ENCODE data around the gene PRSS2.
"Not testable (repeated sequence)": the region's sequence is repeated elsewhere in the genome, so short reads cannot be mapped to it uniquely, and the experiment has no call there.

PRSS2 gene

DNA sequence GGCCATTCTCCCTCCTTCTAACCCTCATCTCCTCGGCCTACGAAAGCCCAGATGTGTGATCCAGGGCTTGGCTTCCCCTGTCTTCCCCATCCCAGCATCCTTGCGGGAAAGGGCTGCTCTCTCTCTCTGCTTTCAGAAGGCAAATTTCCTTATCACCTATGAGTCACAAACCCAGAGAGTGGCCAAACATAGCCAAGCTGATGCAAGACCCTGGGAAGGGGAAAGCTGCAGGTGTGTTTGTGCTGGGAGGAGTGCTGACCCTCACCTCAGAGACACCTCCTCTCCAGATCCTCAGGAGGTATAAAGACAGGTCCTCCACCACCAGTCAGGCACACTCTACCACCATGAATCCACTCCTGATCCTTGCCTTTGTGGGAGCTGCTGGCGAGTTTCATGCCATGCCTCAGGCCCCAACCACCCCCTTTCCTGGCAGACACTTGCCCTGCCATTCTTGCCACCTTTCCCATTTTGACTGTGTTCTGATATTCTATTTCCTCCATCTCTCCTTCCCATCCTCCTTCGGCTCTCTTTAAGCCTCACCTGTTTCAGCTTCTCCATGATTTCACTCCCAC lies 10.6 kb upstream of the PRSS2 start:
- no peak for DNase-seq

DNA sequence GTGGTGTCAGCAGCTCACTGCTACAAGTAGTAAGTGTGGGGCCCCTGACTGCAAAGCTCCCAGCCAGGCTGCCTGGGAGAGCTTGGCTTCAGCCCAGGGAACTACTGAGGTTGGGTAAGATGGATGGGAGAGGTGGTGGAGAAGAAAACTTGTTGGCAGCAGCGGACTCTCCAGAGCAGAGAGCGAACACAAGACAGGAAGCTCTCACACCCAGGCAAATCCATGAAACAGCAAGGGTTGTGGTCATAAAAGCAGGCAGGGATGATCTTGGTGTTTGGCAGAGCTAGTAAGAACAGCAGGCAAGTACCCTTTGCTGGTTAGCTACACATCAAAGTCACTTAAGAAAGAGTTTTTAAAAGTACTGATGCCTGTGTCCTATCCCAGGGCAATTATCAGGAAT lies 9.2 kb upstream of the PRSS2 start:
- not testable (repeated sequence) for DNase-seq

DNA sequence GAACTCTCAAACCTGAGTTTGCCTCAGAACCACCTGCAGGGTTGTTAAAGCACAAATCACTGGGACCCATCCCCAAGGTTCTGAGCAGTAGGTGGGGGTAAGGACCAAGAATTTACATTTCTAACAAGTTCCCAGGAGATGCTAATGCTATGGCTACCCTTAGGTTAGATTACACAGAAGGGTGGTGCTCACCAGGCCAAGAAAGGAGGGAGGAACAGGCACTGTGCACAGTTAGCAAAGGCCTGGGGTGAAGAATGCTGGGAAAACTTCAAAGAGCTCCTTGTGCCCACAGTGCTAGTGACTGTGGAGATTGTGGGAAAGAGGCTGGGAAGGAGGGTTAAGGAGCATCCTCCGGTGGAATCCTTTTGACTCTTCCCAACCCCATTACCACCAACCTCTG lies 8.7 kb upstream of the PRSS2 start:
- no peak for DNase-seq

DNA sequence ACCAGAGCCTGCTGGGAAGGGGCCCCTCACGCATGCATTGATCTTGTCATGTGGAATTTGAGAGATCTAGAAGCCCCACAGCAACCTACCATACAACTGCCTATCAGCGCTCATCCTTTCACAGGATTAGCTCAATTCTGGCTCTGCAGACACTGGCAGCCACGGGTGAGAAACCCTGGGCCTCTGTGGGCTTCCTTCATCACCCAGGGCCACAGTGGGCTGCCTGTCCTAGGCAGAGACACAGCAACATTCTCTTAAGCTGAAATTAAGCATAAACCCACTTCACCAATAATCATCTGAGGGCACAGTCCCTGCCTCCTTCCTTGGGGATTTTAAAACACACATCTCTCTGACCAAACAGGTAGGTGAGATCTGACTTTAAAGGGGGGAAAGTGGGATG lies 3.3 kb upstream of the PRSS2 start:
- DNase-seq, result no peak

DNA sequence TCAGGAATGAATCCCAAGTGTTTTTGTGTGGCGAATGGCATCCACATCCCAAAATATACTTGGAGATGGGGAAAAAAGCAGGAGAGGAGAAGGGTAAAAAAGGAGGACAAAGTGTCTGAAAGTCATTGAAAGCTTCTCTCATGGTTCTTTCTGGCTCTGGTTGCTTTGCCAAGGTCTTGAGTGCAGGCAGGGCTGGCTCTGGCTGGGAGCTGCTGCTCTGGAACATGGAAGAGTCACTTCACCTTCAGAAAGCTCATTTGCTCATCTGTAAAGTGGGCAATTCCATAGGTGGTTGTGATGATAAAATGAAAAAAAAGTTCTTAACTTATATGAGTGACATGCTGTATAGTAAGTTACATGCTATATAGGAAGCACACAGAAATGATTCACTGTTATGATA lies 2.9 kb upstream of the PRSS2 start:
- DNase-seq, result no peak

DNA sequence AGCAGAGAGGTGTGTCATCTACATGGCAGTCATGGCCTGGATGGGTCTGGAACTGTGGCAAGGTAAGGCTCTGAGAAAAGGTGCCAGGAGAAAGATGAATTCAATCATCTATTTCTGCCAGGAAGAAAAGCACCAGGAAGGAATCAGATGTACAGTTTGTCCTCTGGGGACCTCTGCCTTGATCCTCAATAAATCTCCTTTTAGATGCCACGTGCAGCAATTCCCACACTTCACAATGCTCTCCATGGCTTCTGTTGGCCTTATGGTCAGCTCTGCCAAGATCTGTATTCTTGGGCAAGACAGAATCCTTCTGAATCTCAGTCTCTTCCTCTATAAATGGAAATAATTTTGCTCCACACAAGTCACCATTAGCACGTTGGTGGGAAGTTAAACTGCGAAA lies 1.9 kb upstream of the PRSS2 start:
- not testable (repeated sequence) for DNase-seq

DNA sequence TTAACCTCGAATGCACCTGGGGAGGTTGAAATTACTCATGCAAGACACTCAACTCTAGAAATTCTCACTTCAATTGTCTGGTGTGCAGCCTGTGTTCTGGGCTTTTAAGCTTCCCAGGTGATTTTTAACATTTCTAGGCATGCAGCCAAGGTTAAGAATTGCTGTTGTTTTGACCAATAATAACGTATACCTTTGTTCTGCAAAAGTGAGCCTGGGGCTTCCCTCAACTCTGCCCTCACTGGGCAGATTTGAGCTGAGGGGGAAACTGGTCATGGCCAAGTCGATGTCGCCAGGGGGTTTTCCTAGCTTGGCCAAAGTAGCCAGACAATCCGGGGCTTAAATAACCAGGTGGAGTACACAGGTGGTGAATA lies 568 bp downstream of the PRSS2 start:
- DNase-seq, result no peak

DNA sequence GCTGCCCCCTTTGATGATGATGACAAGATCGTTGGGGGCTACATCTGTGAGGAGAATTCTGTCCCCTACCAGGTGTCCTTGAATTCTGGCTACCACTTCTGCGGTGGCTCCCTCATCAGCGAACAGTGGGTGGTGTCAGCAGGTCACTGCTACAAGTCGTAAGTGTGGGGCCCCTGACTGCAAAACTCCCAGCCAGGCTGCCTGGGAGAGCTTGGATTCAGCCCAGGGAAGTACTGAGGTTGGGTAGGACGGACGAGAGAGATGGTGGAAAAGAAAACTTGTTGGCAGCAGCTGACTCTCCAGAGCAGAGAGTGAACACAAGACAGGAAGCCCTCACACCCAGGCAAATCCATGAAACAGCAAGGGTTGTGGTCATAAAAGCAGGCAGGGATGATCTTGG lies 1.3 kb downstream of the PRSS2 start:
- no peak for DNase-seq

DNA sequence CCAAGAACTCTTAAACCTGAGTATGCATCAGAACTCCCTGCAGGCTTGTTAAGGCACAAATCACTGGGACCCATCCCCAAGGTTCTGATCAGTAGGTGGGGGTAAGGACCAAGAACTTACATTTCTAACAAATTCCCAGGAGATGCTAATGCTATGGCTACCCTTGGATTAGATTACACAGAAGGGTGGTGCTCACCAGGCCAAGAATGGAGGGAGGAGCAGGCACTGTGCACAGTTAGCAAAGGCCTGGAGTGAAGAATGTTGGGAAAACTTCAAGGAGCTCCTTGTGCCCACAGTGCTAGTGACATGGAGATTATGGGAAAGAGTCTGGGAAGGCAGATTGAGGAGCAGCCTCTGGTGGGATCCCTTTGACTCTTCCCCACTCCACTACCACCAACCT lies 1.9 kb downstream of the PRSS2 start:
- DNase-seq, result no peak

DNA sequence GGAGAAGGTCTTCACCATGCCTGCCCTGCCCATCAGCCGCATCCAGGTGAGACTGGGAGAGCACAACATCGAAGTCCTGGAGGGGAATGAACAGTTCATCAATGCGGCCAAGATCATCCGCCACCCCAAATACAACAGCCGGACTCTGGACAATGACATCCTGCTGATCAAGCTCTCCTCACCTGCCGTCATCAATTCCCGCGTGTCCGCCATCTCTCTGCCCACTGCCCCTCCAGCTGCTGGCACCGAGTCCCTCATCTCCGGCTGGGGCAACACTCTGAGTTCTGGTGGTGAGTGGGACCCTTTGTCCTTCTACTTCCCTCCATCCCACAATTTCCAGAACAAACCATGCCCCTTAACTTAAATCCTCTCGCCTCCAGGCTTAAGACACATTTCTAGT lies 2.5 kb downstream of the PRSS2 start:
- DNase-seq, result no peak

DNA sequence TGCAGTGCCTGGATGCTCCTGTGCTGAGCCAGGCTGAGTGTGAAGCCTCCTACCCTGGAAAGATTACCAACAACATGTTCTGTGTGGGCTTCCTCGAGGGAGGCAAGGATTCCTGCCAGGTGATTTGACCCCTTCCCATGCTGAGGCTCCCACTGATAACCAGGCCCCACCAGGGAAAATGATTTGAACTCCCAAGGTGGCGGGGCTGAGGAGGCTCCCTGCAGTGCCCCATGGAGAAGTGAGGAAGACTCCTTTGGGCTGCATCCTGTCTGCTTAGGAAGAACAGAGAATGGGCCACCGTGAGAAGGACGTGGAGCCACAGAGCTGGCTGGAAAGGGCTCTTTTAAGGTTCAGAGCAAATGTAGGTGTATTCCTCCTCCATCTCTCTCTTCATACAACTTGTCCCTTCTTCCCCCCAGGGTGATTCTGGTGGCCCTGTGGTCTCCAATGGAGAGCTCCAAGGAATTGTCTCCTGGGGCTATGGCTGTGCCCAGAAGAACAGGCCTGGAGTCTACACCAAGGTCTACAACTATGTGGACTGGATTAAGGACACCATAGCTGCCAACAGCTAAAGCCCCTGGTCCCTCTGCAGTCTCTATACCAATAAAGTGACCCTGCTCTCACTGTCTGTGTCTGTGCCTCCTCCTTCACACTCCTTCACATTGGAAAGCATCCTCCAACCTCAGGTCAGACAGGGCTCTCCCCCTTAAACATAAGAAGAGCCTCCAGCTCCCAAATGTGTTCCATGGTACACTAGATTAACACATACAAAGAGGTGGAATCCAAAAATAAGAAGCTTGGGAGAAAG lies 3.4 kb downstream of the PRSS2 start:
- no peak for DNase-seq

DNA sequence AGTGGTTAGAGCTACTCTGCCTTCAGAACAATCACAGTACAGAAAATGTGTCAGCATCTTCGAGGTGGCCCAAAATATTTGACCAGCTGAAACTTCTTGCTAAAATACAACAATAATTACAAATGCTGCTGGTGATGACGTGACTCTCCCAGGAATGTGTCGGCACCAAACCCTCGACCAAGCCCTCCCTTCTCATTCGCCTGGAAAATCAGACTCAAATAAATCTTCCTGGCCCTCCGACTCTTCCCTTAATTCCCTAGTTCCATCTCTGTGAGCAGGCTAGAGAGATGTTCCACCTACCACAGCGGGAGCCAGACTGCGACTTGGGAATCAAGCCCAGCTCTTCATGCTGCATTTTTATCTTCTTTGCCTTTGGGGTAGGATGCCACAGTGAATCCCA lies 4.1 kb downstream of the PRSS2 start:
- DNase-seq, result no peak

DNA sequence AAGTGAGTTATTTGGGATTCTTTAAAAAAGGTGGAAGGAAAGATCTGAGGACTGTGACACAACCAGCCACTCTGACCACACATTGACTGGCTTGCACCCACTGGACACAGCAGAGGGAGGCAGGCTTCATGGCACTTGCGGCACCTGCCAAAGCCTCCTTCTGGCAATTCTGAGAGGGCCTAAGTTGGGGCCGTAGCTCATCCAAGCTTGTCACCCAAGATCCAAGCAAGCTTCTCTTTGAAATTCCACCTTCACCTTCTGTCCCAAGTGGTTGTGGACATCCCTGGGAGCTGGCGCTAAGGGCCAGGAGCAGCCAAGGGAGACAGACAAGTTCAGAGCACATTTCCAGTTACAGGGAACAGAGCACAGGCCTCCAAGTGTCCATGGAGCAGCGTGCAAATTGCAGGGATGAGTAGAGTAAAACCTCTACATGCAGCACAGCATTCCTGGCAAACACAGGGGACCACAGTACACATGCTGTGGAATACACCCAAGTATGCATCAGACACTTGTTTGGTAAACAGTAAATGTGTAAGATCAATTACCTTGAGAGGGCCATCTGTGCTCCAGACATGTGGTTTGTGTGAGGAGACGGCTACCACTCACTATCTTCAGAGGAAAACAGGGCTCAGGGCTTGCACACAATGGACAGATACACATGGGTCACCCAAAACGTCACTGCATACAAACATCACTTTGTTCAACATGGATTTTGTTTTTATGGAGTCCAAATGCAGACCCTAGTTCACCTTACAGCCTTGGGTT lies 4.8 kb downstream of the PRSS2 start:
- DNase-seq, result not testable (repeated sequence)

DNA sequence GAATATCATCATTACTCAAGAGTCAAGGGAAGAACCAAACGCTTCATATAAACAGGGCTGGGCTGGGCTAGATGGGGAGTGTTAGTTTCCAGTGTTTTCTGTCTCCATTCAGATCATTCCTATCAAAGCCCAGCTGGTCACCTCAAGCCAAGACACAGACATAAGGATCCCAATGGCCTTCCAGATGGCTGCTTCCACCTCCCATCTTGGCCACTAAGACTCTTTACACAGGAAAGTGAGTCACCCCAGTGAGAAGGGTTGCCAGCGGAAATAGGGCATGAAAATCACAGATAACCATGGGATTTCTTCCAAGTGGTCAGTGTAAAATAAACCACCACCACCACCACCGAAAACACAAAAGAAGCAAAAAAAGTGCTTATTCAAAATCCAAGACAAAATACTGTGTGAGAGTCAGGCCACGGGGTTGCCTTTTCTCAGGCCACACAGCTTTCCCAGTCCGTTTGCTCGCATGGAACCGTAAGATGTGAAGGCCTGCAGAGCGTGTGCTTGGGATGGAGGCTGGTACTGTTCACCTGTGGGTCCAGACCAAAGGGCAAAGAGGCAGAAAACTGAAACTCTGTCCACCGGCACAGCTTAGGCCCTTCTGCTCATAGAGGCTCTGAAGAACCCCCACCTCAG lies 5.6 kb downstream of the PRSS2 start:
- no peak for DNase-seq

DNA sequence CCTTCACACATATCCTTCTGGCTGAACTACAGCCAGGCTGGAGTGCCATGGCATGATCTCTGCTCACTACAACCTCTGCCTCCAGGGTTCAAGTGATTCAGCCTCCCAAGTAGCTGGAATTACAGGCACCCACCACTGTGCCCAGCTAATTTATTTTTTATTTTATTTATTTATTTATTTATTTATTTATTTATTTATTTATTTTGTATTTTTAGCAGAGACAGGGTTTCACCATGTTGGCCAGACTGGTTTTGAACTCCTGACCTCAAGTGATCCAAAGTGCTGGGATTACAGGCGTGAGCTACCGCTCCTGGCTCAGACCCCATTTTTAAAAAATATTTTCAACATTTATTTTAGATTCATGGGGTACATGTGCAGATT lies 6.1 kb downstream of the PRSS2 start:
- not testable (repeated sequence) for DNase-seq

DNA sequence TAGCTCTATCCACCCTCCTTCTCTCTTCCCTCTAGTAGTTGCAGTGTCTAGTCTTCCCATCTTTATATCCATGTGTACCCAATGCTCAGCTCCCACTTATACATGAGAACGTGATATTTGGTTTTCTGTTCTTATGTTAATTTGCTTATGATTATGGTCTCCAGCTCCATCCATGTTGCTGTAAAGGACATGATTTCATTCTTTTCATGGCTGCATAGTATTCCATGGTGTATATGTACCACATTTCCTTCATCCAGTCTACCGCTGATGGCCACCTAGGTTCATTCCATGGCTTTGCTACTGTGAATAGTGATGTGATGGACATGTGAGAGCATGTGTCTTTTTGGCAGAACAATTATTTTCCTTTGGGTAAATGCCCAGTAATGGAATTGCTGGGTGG lies 6.5 kb downstream of the PRSS2 start:
- DNase-seq, result no peak

DNA sequence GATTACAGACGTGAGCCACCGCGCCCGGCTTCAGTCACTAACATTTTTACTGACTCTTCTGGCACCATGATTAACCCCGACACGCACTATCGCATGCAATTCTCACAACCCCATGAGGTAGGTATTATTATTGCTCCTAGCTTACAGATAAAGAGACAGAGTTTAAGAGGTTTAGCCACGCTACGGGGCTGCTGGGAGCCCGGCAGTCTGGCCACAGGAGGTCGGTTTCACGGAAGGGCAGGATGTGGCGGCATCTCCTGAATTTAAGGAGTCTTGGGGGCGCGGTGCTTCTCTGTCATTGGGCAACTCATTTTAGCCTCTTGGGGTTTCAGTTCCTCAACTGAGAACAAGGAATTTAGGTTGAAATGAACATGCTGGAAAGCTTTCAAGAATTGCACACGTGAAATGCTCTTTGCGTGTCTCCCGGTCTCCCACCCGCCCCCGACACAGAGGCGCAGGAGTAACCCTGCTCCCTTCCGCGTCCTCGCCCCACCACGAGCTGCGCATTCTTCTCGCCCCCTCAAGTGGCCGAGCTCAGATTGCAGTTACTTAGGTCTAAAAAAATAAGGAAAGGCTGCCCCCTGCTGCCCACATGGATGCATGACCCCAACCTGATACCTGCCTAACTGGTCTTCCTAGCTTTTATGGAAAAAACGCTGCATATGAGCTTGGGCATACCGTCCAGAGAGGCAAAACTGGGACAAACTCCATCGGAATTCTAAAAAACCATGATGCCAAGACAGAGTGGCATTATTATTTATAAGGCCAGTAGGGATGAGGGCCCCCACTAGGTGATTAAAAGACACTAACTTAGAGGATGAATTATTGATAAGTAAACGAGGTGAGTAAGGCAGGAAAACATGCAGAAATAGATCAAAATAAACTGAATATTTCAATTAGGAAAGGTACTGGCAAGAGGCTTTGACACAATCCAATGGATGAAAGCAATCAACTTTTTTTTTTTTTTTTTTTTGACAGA lies 12.4 kb downstream of the PRSS2 start:
- peak; percentile 88 for DNase-seq

DNA sequence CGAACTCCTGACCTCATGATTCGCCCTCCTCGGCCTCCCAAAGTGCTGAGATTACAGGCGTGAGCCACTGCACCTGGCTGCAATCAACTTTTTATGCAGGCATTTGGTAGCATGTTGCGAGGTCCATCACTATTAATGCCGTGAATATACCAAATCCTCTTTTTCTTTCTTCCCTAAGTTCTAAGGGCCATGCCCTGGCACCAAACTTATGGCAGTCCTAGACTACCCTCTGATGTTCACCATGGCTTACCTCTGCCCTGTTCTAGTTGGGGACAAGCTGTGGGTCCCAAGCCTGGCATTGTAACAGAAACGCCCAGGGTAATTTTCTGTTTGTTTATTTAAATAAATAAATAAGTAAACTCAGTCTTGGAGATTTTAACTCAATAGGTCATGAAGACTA lies 13.3 kb downstream of the PRSS2 start:
- no peak for DNase-seq

DNA sequence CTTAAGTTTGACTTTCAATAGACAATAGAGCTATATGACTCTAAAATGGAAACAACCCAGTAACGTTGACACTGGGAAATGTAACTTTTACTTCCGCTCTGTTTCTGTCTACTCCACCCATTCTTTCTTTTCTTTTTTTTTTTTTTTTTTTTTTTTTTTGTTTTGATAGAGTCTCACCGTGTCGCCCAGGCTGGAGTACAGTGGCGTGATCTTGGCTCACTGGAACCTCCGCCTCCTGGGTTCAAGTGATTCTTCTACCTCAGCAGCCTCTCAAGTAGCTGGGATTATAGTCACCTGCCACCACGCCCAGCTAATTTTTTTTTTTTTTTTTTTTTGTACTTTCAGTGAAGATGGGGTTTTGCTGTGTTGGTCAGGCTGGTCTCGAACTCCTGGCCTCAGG lies 13.9 kb downstream of the PRSS2 start:
- no peak for DNase-seq

DNA sequence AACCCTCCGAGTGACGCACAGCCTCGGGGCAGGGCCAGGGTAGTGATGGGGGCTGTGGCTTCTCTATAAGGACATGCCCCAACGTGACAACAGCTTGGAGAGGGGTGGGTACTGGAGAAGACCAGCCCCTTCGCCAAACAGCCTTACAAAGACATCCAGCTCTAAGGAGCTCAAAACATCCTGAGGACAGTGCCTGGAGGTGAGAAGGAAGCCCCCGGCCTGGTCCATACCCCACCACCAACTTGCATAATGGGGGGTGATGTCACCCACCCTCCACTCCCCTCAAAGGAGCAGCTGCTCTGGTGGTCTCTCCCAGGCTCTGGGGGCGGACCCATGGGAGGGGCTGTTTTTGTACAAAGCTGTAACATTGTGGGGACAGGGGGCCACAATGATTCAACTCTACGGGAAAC lies 15.1 kb downstream of the PRSS2 start:
- DNase-seq, result no peak

DNA sequence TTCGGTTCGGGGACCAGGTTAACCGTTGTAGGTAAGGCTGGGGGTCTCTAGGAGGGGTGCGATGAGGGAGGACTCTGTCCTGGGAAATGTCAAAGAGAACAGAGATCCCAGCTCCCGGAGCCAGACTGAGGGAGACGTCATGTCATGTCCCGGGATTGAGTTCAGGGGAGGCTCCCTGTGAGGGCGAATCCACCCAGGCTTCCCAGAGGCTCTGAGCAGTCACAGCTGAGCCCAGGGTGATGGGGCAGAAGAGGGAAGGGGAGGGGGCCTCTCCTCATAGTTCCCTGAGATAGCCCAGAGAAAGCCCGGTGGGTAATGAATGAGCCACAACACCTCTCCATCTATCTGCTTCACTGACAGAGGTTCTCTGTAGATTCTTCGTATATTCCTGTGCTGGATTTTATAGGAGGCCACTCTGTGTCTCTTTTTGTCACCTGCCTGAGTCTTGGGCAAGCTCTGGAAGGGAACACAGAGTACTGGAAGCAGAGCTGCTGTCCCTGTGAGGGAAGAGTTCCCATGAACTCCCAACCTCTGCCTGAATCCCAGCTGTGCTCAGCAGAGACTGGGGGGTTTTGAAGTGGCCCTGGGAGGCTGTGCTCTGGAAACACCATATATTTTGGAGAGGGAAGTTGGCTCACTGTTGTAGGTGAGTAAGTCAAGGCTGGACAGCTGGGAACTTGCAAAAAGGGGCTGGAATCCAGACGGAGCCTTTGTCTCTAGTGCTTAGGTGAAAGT lies 16.4 kb downstream of the PRSS2 start:
- no peak for DNase-seq

DNA sequence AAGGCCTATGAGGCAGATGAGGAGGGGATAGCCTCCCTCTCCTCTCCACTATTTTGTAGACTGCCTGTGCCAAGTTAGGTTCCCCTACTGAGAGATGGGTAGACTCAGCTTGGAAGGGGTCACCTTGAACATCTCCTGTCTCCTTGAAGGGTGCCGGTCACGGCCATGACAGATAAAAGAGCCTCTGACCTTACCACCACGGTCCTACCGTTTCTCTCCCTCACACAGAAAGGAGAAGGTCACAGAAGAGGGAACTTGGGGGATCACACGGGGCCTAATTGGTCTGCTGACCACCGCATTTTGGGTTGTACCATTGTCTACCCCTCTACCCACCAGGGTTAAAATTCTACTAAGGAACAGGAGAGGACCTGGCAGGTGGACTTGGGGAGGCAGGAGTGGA lies 17.0 kb downstream of the PRSS2 start:
- no peak for DNase-seq

All from right forelimb (tissue), 1 donor.